CD8-positive, alpha-beta memory T cell (primary cell): ENCODE measurements around the gene UBE4A. TPM values are rescaled to one million over a fixed set of nuclear protein-coding genes. Genes with fewer than 3 reads are reported as not detected.
"Not testable (repeated sequence)": the region's sequence is repeated elsewhere in the genome, so short reads cannot be mapped to it uniquely, and the experiment has no call there.

Experiments
- CTCF ChIA-PET: fragments of 350-600 bp; sonication (Branson Sonifier 250); formaldehyde crosslinking; loops from one replicate; lab custom pipeline; 2021; ENCODE audit warnings: antibody characterized with exemption; lab: Charles Lee
- POLR2A ChIA-PET: fragments of 350-600 bp; sonication (Branson Sonifier 250); formaldehyde crosslinking; loops from one replicate; lab custom pipeline; 2021; ENCODE audit warnings: antibody characterized with exemption; lab: Charles Lee
- DNase-seq, 5 donors: peaks; one replicate each; pipeline versions ENCODE4 v3.0.0 to v3.0.0-alpha.2; 2020 to 2022; ENCODE audit warnings: mixed read lengths in 1 of 5
- H3K27ac ChIP-seq: one replicate; pipeline ENCODE4 v1.7.0; 2013; ENCODE audit warnings: low read depth, mild to moderate bottlenecking, low read length, moderate library complexity
- H3K27me3 ChIP-seq: 2 replicates; pipeline ENCODE4 v1.7.0; 2013; ENCODE audit warnings: low read length, mild to moderate bottlenecking; ENCODE audit not compliant: insufficient read depth, poor library complexity, severe bottlenecking
- H3K36me3 ChIP-seq: 2 replicates; pipeline ENCODE4 v1.7.0; 2013; ENCODE audit warnings: mild to moderate bottlenecking, low read length, moderate library complexity; ENCODE audit not compliant: insufficient read depth
- H3K4me1 ChIP-seq: 2 replicates; pipeline ENCODE4 v1.7.0; 2013; ENCODE audit warnings: mild to moderate bottlenecking, low read length, moderate library complexity; ENCODE audit not compliant: insufficient read depth
- H3K4me3 ChIP-seq: 2 replicates; pipeline ENCODE4 v1.7.0; 2013; ENCODE audit warnings: mild to moderate bottlenecking, low read length
- H3K9me3 ChIP-seq: 2 replicates; pipeline ENCODE4 v1.7.0; 2013; ENCODE audit warnings: mild to moderate bottlenecking, low read length
- H3K27ac Mint-ChIP-seq, 8 donors: one replicate each; pipeline ENCODE4 v1.8.0; 2020 to 2021; ENCODE audit warnings: mixed read lengths in 8 of 8, mild to moderate bottlenecking in 6 of 8, inconsistent platforms in 3 of 8, moderate library complexity in 3 of 8
- H3K27me3 Mint-ChIP-seq, 2 donors: one replicate each; pipeline ENCODE4 v1.8.0; 2020 to 2021; ENCODE audit warnings: mixed read lengths in 2 of 2, mild to moderate bottlenecking in 1 of 2, moderate library complexity in 1 of 2
- H3K36me3 Mint-ChIP-seq, 3 donors: one replicate each; pipeline ENCODE4 v1.8.0; 2020 to 2021; ENCODE audit warnings: mixed read lengths in 3 of 3, inconsistent platforms in 1 of 3, mild to moderate bottlenecking in 1 of 3
- H3K4me1 Mint-ChIP-seq, 3 donors: one replicate each; pipeline ENCODE4 v1.8.0; 2020 to 2021; ENCODE audit warnings: mixed read lengths in 3 of 3, inconsistent platforms in 1 of 3, mild to moderate bottlenecking in 1 of 3
- H3K4me3 Mint-ChIP-seq, 7 donors: one replicate each; pipeline ENCODE4 v1.8.0; 2020 to 2021; ENCODE audit warnings: mixed read lengths in 7 of 7, mild to moderate bottlenecking in 6 of 7, moderate library complexity in 4 of 7, inconsistent platforms in 2 of 7
- H3K9me3 Mint-ChIP-seq, 5 donors: one replicate each; pipeline ENCODE4 v1.8.0; 2020 to 2022; ENCODE audit warnings: mixed read lengths in 5 of 5, mild to moderate bottlenecking in 3 of 5, moderate library complexity in 2 of 5, inconsistent platforms in 1 of 5
- polyA plus RNA-seq: library from polyadenylated mRNA; unstranded; fragments of 300-500 nt; fragmentation: Illumina TruSeq; gene quantifications from one replicate; pipeline ENCODE4 v1.2.3, GENCODE V29; 2021
- total RNA-seq, 2 experiments: library from RNA; stranded (reverse); gene quantifications; one replicate each; pipeline ENCODE4 v1.2.3, GENCODE V29; 2021

UBE4A gene
- total and polyA plus RNA-seq, 3 experiments from 2014 or later: 27.8 to 56.8 (median 55.9) TPM

DNA sequence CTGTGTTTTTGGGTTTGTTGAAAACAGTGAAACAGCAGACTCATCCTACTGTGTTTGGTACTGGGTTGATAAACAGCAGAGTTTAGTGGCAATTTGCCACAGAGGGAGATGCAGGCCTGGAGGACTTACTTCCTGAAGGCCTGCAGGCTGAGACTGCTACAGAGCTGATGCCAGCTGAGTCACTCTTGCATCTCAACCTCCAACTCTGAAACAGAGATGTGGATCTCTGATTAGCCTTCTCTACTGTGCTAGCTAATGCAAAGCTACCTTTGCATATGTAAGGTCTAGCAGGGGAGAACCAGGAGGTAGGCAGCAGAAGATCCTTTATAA is 56.3 kb downstream of the UBE4A start:
- peak in 1 of 5 donors; percentile 53 for DNase-seq
- H3K9me3 Mint-ChIP-seq: no peaks in the 10 kb centered on the region
- Histone ChIP-seq H3K36me3 (no peaks in the 10 kb centered on the region), H3K4me1 (no peaks in the 10 kb centered on the region), H3K27ac (peak overlapping the region; percentile 10), H3K9me3 (no peaks in the 10 kb centered on the region), H3K4me3 (no peak overlapping the region), H3K27me3 (no peaks in the 10 kb centered on the region)
- no peaks in the 10 kb centered on the region for H3K27me3 Mint-ChIP-seq
- CTCF ChIA-PET: interaction anchor here (1.7 kb wide), 1 partner anchor 13 kb away, joined by 5 read pairs; no protein-coding TSS in a partner anchor
- peaks cover 0 to 4% (median 0%) of the 10 kb centered on the region in 3 donors for H3K36me3 Mint-ChIP-seq
- H3K4me3 Mint-ChIP-seq: no peak overlapping the region
- no peaks in the 10 kb centered on the region for H3K4me1 Mint-ChIP-seq
- H3K27ac Mint-ChIP-seq: no peak overlapping the region
- POLR2A ChIA-PET: interaction anchor here (0.9 kb wide), 1 partner anchor 9 kb away, joined by 3 read pairs; no protein-coding TSS in a partner anchor

DNA sequence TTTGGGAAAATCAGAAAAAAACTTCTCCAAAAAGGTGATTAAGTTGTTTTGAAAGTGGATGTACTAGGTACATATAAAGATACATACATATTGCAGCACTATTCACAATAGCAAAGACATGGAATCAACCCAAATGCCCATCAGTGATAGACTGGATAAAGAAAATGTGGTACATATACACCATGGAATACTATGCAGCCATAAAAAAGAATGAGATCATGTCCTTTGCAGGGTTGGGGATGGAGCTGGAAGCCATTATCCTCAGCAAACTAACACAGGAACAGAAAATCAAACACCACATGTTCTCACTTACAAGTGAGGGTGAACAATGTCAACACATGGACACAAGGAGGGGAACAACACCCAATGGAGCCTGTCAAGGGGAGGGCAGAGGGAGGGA is 57.5 kb downstream of the UBE4A start:
- DNase-seq, H3K27me3 Mint-ChIP-seq, H3K27ac ChIP-seq, H3K9me3 Mint-ChIP-seq, H3K36me3 ChIP-seq, H3K4me1 Mint-ChIP-seq, H3K36me3 Mint-ChIP-seq, H3K4me3 ChIP-seq, H3K4me3 Mint-ChIP-seq, H3K4me1 ChIP-seq, H3K27ac Mint-ChIP-seq, H3K9me3 ChIP-seq, POLR2A ChIA-PET, H3K27me3 ChIP-seq: not testable (repeated sequence)
- CTCF ChIA-PET: interaction anchor here (1.3 kb wide), 1 partner anchor 10 kb away, joined by 3 read pairs; no protein-coding TSS in a partner anchor

GRCh38 chr11:118417801-118418200 is 58.4 kb downstream of the UBE4A start:
- Histone ChIP-seq H3K27me3 (no peaks in the 10 kb centered on the region), H3K36me3 (no peaks in the 10 kb centered on the region), H3K4me3 (no peak overlapping the region), H3K27ac (no peak overlapping the region), H3K4me1 (no peaks in the 10 kb centered on the region), H3K9me3 (no peaks in the 10 kb centered on the region)
- POLR2A ChIA-PET: no interaction called here
- Mint-ChIP-seq H3K27me3 (no peaks in the 10 kb centered on the region), H3K4me3 (no peak overlapping the region), H3K9me3 (no peaks in the 10 kb centered on the region), H3K4me1 (no peaks in the 10 kb centered on the region), H3K27ac (no peak overlapping the region), H3K36me3 (no peaks in the 10 kb centered on the region)
- CTCF ChIA-PET: interaction anchor here (1.3 kb wide), 1 partner anchor 11 kb away, joined by 3 read pairs; no protein-coding TSS in a partner anchor
- DNase-seq: no peak

DNA sequence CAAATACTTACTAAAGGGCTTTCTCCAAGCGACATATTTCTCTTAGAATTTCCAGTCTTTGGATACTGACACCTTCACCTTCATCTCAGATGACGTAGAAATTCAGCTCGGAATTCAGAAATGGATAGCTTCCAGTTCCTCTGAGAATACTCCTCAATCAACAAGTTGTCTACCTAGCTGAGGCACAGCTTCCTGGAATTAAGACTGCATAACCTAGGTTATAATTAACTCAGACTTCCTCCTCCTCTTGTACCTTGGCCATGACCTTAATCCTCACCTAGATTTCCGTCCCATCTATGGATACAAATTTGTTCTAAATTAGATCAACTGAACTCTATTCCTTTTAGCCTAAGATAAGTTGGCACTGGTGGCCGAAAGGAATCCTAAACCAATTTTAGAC is 59.4 kb downstream of the UBE4A start:
- no peaks in the 10 kb centered on the region for H3K36me3 ChIP-seq
- H3K4me1 ChIP-seq: no peaks in the 10 kb centered on the region
- ChIA-PET CTCF (interaction anchor here (1.1 kb wide), 1 partner anchor 11 kb away, joined by 3 read pairs; no protein-coding TSS in a partner anchor), POLR2A (no interaction called here)
- no peak overlapping the region for H3K4me3 Mint-ChIP-seq
- DNase-seq: no peak
- no peaks in the 10 kb centered on the region for H3K27me3 Mint-ChIP-seq
- peaks cover 0 to 3% (median 0%) of the 10 kb centered on the region in 3 donors for H3K36me3 Mint-ChIP-seq
- H3K4me1 Mint-ChIP-seq: no peaks in the 10 kb centered on the region
- no peak overlapping the region for H3K27ac ChIP-seq
- no peak overlapping the region for H3K27ac Mint-ChIP-seq
- no peak overlapping the region for H3K4me3 ChIP-seq
- no peaks in the 10 kb centered on the region for H3K27me3 ChIP-seq
- H3K9me3 ChIP-seq: no peaks in the 10 kb centered on the region
- H3K9me3 Mint-ChIP-seq: no peaks in the 10 kb centered on the region

DNA sequence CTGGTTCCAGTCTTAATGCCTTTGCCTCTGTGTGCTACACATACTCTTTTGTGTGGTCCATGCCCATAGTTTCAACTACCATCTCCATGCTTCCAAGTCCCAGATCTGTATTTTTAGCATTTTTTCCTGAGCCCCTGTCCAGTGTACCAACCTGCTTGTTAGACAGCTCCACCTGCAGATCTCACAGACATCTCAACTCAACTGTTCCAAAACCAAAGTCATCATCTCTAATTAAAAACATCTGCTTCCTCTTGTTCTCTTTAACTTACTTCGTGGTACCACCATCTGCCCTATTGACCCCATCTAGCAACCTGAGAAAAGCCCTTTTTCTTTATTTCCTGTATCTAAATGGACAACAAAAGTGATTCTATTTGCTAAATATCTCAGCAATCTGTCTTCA is 68.3 kb downstream of the UBE4A start:
- Mint-ChIP-seq H3K4me1 (no peaks in the 10 kb centered on the region), H3K27me3 (no peaks in the 10 kb centered on the region), H3K27ac (peak overlapping the region in 1 of 8 donors; percentile 2), H3K4me3 (no peak overlapping the region), H3K36me3 (peaks cover 0 to 8% (median 0%) of the 10 kb centered on the region in 3 donors), H3K9me3 (no peaks in the 10 kb centered on the region)
- ChIA-PET CTCF (no interaction called here), POLR2A (no interaction called here)
- Histone ChIP-seq H3K36me3 (no peaks in the 10 kb centered on the region), H3K4me3 (no peak overlapping the region), H3K27ac (no peak overlapping the region), H3K9me3 (no peaks in the 10 kb centered on the region), H3K27me3 (no peaks in the 10 kb centered on the region), H3K4me1 (no peaks in the 10 kb centered on the region)
- no peak for DNase-seq

DNA sequence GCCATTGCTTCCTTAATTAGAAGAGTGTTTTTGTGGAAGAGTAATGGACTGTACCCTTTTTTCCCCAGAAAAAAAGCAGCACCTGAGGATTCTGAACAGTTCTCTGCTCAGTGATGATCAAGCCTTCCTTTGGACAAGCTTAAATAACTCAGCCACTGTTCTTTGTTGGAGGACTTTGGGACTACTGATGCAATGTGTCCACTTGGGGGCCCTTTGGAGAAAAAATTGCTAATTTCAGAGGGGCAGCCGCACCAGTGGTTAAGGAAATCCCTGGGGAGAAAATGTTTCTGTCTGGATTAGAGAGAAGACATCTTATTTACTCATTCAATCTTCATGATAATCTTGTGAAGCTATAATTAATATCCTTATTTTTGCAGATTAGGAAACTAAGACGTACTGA is 71.6 kb downstream of the UBE4A start:
- Histone ChIP-seq H3K27me3 (no peaks in the 10 kb centered on the region), H3K4me3 (no peak overlapping the region), H3K36me3 (no peaks in the 10 kb centered on the region), H3K9me3 (no peaks in the 10 kb centered on the region), H3K27ac (no peak overlapping the region), H3K4me1 (peaks cover 5% of the 10 kb centered on the region)
- Mint-ChIP-seq H3K4me1 (peaks cover 9 to 10% (median 10%) of the 10 kb centered on the region in 3 donors), H3K4me3 (no peak overlapping the region), H3K36me3 (peaks cover 0 to 6% (median 2%) of the 10 kb centered on the region in 3 donors), H3K27me3 (peaks cover 0 to 6% of the 10 kb centered on the region in 2 donors), H3K27ac (no peak overlapping the region), H3K9me3 (no peaks in the 10 kb centered on the region)
- CTCF ChIA-PET: no interaction called here
- DNase-seq: no peak
- POLR2A ChIA-PET: no interaction called here

GRCh38 chr11:118434123-118434552 is 74.7 kb downstream of the UBE4A start:
- H3K36me3 Mint-ChIP-seq: peaks cover 0 to 24% (median 2%) of the 10 kb centered on the region in 3 donors
- H3K27ac ChIP-seq: no peak overlapping the region
- peak overlapping the region; percentile 67 for H3K4me3 ChIP-seq
- no peaks in the 10 kb centered on the region for H3K9me3 Mint-ChIP-seq
- DNase-seq: peak in 2 of 5 donors; percentile 27 to 55
- H3K9me3 ChIP-seq: no peaks in the 10 kb centered on the region
- H3K36me3 ChIP-seq: no peaks in the 10 kb centered on the region
- H3K4me3 Mint-ChIP-seq: peak overlapping the region; percentile 91 to 99 (median 95)
- H3K27ac Mint-ChIP-seq: peak overlapping the region; percentile 10 to 95 (median 92)
- peaks cover 0 to 7% of the 10 kb centered on the region in 2 donors for H3K27me3 Mint-ChIP-seq
- peaks cover 17% of the 10 kb centered on the region in 3 donors for H3K4me1 Mint-ChIP-seq
- H3K27me3 ChIP-seq: no peaks in the 10 kb centered on the region
- H3K4me1 ChIP-seq: peaks cover 11% of the 10 kb centered on the region
- ChIA-PET CTCF (interaction anchor here (2.4 to 2.5 kb wide), 2 partner anchors 28 to 36 kb away, joined by 5 to 13 read pairs; no protein-coding TSS in a partner anchor), POLR2A (interaction anchor here (2.5 kb wide), 1 partner anchor 36 kb away, joined by 19 read pairs; no protein-coding TSS in a partner anchor)

- peak in 4 of 5 donors; percentile 9 to 69 (median 32) for DNase-seq
- POLR2A ChIA-PET: interaction anchor here (0.6 to 2.5 kb wide), 12 partner anchors 10 to 668 kb away, joined by 3 to 19 read pairs (median 4); partner anchors contain the start of genes MPZL3 and UBE4A
- Histone ChIP-seq H3K4me1 (peaks cover 17% of the 10 kb centered on the region), H3K27me3 (no peaks in the 10 kb centered on the region), H3K36me3 (no peaks in the 10 kb centered on the region), H3K9me3 (no peaks in the 10 kb centered on the region), H3K27ac (peak overlapping the region; percentile 68), H3K4me3 (peak overlapping the region; percentile 67)
- peaks cover 0 to 7% of the 10 kb centered on the region in 2 donors for H3K27me3 Mint-ChIP-seq
- H3K36me3 Mint-ChIP-seq: peaks cover 0 to 28% (median 0%) of the 10 kb centered on the region in 3 donors
- peaks cover 23% of the 10 kb centered on the region in 3 donors for H3K4me1 Mint-ChIP-seq
- H3K4me3 Mint-ChIP-seq: peak overlapping the region; percentile 91 to 99 (median 95)
- H3K9me3 Mint-ChIP-seq: no peaks in the 10 kb centered on the region
- CTCF ChIA-PET: interaction anchor here (1.1 to 2.5 kb wide), 4 partner anchors 28 to 39 kb away, joined by 3 to 13 read pairs (median 6); no protein-coding TSS in a partner anchor
- peak overlapping the region; percentile 84 to 95 (median 92) for H3K27ac Mint-ChIP-seq
Observed at GRCh38 chr11:118434553-118435289, 75.3 kb downstream of the UBE4A start.
